Glutamatergic neuron (in vitro differentiated cells): ENCODE measurements around the gene HRG. TPM values are rescaled to one million over a fixed set of nuclear protein-coding genes. Genes with fewer than 3 reads are reported as not detected.

Experiments used
- DNase-seq: peaks from one replicate; pipeline ENCODE4 v3.0.0; 2022
- H3K27ac Mint-ChIP-seq: one replicate; pipeline ENCODE4 v1.8.0; 2020; ENCODE audit warnings: mild to moderate bottlenecking, mixed read lengths, inconsistent platforms; ENCODE audit not compliant: unreplicated experiment
- H3K27me3 Mint-ChIP-seq: one replicate; pipeline ENCODE4 v1.8.0; 2020; ENCODE audit warnings: mild to moderate bottlenecking, moderate library complexity, mixed read lengths, inconsistent platforms; ENCODE audit not compliant: unreplicated experiment
- H3K36me3 Mint-ChIP-seq: one replicate; pipeline ENCODE4 v1.8.0; 2020; ENCODE audit warnings: mild to moderate bottlenecking, mixed read lengths, inconsistent platforms; ENCODE audit not compliant: unreplicated experiment
- H3K4me1 Mint-ChIP-seq: one replicate; pipeline ENCODE4 v1.8.0; 2020; ENCODE audit warnings: mild to moderate bottlenecking, low read depth, mixed read lengths, inconsistent platforms; ENCODE audit not compliant: unreplicated experiment
- H3K4me3 Mint-ChIP-seq: one replicate; pipeline ENCODE4 v1.8.0; 2020; ENCODE audit warnings: mild to moderate bottlenecking, mixed read lengths, inconsistent platforms; ENCODE audit not compliant: unreplicated experiment
- H3K9me3 Mint-ChIP-seq: one replicate; pipeline ENCODE4 v1.8.0; 2020; ENCODE audit warnings: mild to moderate bottlenecking, moderate library complexity, mixed read lengths, inconsistent platforms; ENCODE audit not compliant: unreplicated experiment
- total RNA-seq: library from RNA; stranded (reverse); fragmentation: NEBNext Ultra II Directional; extraction: Animal tissue kit (Norgen Biotek cat#: 25700); gene quantifications from one replicate; pipeline ENCODE4 v1.2.1, GENCODE V29; 2021; ENCODE audit not compliant: unreplicated experiment
- TF ChIP-seq, protein P1 (sequence below): fragments of 200-600 bp; sonication (generic); IDR thresholded peaks from one replicate; pipeline ENCODE4 v1.5.0; 2021; ENCODE audit not compliant: partially characterized antibody, unreplicated experiment

HRG gene
- total RNA-seq, 1 donor from 2014 or later, result not detected

DNA sequence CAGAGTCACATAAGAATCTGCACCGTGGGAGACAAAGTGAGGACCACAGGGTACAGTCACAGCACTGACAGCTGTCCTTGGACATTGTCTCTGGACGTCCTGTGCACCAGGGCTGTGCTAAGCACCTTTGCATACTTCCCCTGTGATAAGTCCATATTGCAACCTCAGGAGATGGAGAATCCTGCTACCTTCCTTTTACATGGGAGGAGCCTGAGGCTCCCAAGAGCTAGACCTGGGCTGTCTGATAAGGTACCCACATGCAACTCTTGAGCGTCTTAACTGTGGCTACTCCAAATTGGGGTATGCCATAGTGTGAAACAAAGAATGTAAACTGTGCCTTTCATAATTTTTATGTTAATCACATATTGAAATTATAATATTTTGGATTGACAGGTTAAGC lies 28.1 kb upstream of the HRG start:
- H3K27ac Mint-ChIP-seq, result no peak overlapping the region

DNA sequence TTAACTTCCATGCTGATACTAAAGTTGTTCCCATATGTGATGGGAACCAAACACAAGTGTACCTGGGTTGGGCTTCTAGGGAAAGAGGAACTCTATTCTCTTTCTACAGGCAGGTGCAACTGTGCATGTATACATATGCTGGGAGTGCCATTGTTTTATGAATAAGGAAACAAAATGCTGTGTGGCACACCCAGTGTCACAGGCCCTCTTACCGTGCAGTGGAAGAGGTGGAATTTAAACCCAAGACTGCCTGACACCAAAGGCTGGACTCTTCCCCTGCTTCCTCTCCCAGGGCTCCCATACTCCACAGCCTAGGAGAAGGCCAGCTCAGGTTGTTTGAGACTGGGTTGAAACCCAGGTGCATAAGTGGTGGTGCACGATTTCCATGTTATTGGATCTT lies 27.6 kb upstream of the HRG start:
- peaks cover 2% of the 10 kb centered on the region for H3K9me3 Mint-ChIP-seq
- peaks cover 7% of the 10 kb centered on the region for H3K4me1 Mint-ChIP-seq
- no peak overlapping the region for H3K4me3 Mint-ChIP-seq
- TF ChIP-seq, protein P1, sequence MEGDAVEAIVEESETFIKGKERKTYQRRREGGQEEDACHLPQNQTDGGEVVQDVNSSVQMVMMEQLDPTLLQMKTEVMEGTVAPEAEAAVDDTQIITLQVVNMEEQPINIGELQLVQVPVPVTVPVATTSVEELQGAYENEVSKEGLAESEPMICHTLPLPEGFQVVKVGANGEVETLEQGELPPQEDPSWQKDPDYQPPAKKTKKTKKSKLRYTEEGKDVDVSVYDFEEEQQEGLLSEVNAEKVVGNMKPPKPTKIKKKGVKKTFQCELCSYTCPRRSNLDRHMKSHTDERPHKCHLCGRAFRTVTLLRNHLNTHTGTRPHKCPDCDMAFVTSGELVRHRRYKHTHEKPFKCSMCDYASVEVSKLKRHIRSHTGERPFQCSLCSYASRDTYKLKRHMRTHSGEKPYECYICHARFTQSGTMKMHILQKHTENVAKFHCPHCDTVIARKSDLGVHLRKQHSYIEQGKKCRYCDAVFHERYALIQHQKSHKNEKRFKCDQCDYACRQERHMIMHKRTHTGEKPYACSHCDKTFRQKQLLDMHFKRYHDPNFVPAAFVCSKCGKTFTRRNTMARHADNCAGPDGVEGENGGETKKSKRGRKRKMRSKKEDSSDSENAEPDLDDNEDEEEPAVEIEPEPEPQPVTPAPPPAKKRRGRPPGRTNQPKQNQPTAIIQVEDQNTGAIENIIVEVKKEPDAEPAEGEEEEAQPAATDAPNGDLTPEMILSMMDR, result no peak
- H3K27me3 Mint-ChIP-seq, result peaks cover 1% of the 10 kb centered on the region
- H3K27ac Mint-ChIP-seq, result no peak overlapping the region
- no peak for DNase-seq
- H3K36me3 Mint-ChIP-seq, result no peaks in the 10 kb centered on the region

More for the DNA sequence above, 28.1 kb upstream of the HRG start:
- H3K9me3 Mint-ChIP-seq, result peaks cover 2% of the 10 kb centered on the region
- no peak for DNase-seq
- H3K27me3 Mint-ChIP-seq, result peaks cover 1% of the 10 kb centered on the region
- H3K4me3 Mint-ChIP-seq, result no peak overlapping the region
- TF ChIP-seq, protein P1, result no peak
- peaks cover 7% of the 10 kb centered on the region for H3K4me1 Mint-ChIP-seq
- no peaks in the 10 kb centered on the region for H3K36me3 Mint-ChIP-seq

DNA sequence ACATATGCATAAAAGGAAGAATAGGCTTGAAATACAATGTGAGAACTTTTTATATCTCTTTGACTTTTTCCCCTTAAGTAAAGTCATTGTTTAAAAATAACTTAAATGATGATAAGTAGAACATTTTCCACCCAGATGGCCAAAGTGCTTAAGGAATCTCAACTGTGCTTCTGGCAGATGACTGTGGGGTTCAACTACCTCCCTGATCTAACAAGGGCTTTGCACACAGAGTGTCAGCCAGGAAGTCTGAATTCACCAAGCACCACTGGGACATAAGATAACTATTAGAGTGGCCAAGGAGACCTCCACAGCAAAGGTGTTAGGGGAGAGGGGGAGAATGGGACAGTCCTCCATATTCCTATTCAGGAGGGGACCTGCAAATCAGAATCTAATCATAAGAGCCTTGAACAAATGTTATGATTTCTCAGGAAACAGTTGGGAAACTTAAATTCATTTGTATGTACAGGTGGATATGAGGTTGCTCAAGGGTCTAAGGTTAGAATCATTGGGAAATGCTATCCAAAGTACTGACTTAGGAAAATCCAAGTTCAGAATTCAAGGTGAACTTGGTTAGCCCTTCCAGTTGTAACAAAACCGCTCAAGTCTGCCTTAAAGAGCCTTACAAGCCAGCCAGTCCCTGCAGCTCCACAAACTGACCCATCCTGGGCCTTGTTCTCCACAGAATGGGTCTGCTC lies 25.9 kb upstream of the HRG start, which contains the start of gene FETUB:
Gene FETUB (plus strand): TSS at position 622 of the 695 bp plus-strand sequence. CDS start 62 bp downstream, at position 684.
- Mint-ChIP-seq H3K27ac (no peak within 1 kb of the TSS), H3K4me1 (peaks cover 7% of the 10 kb centered on the region), H3K27me3 (peaks cover 1% of the 10 kb centered on the region), H3K4me3 (peak within 1 kb of the TSS; percentile 9), H3K9me3 (peaks cover 2% of the 10 kb centered on the region), H3K36me3 (no peaks in the 10 kb centered on the region)
- TF ChIP-seq, protein P1, result no peak
- no peak for DNase-seq

DNA sequence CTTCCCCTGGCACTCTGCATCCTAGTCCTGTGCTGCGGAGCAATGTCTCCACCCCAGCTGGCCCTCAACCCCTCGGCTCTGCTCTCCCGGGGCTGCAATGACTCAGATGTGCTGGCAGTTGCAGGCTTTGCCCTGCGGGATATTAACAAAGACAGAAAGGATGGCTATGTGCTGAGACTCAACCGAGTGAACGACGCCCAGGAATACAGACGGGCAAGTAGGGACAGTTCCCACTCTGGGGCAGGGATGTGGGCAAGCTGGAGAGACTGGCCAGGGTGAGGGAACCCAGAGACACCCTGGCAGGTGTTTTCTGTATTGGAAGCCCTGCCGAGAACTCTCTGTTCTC lies 25.4 kb upstream of the HRG start:
- TF ChIP-seq, protein P1, result no peak
- Mint-ChIP-seq H3K9me3 (peaks cover 2% of the 10 kb centered on the region), H3K27ac (no peak overlapping the region), H3K4me1 (peaks cover 7% of the 10 kb centered on the region), H3K36me3 (no peaks in the 10 kb centered on the region), H3K27me3 (peaks cover 1% of the 10 kb centered on the region), H3K4me3 (peak overlapping the region; percentile 9)
- DNase-seq, result peak; percentile 33

DNA sequence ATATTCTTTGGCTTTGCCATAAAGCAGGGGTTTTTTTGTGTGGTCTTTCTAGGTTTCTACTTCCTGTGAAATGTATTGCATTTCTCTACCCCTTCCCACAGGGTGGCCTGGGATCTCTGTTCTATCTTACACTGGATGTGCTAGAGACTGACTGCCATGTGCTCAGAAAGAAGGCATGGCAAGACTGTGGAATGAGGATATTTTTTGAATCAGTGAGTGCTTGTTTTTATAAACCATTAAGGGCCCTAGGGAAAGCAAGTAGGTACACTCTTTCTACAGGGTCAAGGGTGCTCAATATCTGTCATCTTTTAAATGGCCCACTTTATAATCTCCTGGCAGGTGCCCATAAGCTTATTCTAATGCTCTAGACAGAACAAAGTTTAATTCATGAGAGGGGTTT lies 24.9 kb upstream of the HRG start:
- no peak for DNase-seq
- peaks cover 7% of the 10 kb centered on the region for H3K4me1 Mint-ChIP-seq
- peaks cover 1% of the 10 kb centered on the region for H3K27me3 Mint-ChIP-seq
- H3K9me3 Mint-ChIP-seq, result peaks cover 2% of the 10 kb centered on the region
- H3K27ac Mint-ChIP-seq, result no peak overlapping the region
- TF ChIP-seq, protein P1, result no peak
- H3K36me3 Mint-ChIP-seq, result no peaks in the 10 kb centered on the region
- no peak overlapping the region for H3K4me3 Mint-ChIP-seq
